ENCODE results near the gene CWC22.
"Not testable (repeated sequence)": the region's sequence is repeated elsewhere in the genome, so short reads cannot be mapped to it uniquely, and the experiment has no call there.

Gene CWC22

DNA sequence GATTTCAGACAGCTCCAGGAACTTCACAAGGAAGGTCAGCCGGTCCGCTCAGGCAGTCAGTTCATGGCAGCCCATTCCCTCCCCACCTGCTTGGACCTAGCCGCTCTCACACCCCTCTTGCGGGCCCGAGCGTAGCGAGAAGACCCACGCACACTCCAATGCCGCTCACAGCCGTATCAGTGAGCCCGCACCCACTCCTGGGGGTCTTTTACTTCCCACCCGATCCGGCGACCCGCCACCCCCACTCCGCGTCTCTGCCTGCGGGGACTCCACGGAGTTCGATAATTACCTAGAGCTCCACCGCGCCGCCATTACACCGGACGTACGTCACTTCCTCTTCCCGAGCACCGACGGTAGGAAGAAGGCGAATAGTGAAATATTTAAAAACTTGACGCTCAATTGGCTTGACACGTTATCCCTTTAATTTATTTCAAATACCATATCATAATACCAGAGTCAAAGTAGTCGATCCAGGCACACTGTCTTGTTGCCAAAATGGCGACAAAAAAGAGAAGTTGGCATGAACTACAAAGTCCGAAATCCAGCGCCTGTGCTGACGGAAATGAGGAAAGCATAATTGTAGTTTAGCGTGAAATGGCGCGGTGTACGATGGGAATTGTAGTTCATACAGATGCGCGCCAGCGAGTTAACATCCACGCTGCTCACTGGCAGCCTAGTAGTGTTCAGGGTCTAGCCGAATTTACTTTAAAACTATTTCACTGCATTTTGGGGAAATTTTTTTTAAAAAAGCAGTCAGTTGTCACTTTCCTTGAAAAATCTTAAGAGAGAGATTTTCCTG lies at the start of gene CWC22:
Gene CWC22, minus strand, starts transcription at position 517 of the 799 bp plus-strand sequence. CDS start 13,956 bp downstream, outside the sequence.
- peak; percentile 86 for DNase-seq

GRCh38 chr2:180056367-180057118 lies 49.4 kb upstream of the CWC22 start:
- no peak for DNase-seq

GRCh38 chr2:180054576-180054975 lies 47.5 kb upstream of the CWC22 start:
- not testable (repeated sequence) for DNase-seq

GRCh38 chr2:180050246-180050645 lies 43.1 kb upstream of the CWC22 start:
- no peak for DNase-seq

GRCh38 chr2:180048251-180048650 lies 41.2 kb upstream of the CWC22 start:
- no peak for DNase-seq

GRCh38 chr2:180046776-180047175 lies 39.7 kb upstream of the CWC22 start:
- no peak for DNase-seq

DNA sequence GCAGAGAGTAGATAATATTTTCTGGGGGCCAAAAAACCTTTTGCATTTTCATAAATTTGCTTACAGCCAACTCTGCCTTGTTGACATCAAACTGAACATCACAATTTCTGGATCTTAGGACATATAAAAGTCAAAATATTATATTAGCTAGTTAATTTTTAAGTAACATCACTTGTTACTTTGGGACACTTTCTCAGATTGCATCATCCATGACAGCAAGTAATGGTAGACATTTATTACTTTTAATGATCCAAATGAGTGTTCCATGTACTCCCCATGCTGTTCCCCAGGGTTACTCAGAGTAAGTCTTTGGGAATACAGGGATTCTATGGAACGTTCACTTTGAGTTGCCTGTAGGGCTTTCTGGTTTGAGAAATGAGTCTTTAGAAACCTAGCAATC lies 39.1 kb upstream of the CWC22 start:
- DNase-seq, result no peak

- no peak for DNase-seq
These were observed 33.2 kb upstream of the CWC22 start for GRCh38 chr2:180040146-180040925.

DNA sequence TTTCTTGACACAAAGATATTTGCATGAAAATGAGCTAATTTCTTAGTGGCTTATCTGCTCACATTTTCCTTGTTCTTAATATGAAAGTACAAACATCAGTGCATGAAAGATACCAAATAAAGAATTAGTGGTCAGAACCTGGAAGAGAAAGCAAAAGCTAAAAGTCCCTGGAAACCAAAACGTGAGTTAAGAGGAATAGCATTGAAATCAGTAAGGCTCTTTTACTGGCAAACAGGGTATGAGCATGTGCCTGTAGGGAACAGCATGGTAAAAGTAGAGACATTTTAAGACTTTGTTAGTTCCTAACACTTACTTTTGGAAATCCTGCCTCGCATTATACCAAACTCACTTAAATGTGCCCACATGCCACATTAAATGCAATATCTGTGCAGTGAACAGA lies 31.9 kb upstream of the CWC22 start:
- no peak for DNase-seq

GRCh38 chr2:180033993-180034894 lies 27.1 kb upstream of the CWC22 start:
- DNase-seq, result peak; percentile 27

- no peak for DNase-seq
These were observed 22.5 kb upstream of the CWC22 start for GRCh38 chr2:180029575-180029974.

DNA sequence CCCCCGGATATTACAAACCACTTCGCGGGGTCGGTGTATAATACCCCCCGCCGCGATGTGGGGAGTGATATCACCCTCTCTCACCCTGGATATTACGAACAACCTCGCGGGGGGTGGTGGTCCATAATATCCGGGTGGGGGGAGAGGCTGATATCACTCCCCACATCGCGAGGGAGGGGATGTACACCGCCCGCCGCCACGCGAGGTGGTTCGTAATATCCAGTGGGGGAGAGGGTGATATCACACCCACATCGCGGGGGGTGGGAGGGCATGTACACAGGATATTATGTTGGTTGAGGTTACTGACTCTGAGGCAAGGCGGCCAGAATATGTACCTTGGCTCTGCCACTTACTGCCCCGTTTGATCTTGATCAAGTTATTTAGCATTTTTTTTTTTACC lies 14.8 kb upstream of the CWC22 start:
- no peak for DNase-seq

DNA sequence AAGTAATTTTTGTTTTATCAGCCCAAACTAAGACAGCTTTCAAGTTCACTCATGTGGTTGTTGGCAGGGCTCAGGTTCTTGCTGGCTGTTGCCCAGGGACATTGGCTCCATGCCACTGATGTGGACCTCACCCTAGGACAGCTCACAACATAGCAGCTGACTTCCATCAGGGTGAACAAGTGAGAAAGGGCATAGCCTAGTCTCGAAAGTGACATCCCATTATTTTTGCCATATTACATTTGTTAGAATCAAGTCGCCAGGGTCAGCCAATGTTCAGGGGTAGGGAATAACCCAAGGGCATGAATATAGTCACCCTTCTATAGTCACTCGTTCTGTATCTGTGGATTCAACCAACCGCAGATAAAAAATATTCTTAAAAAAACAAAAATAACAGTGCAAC lies 10.7 kb upstream of the CWC22 start:
- DNase-seq, result no peak

- no peak for DNase-seq
These were observed 9.8 kb upstream of the CWC22 start for GRCh38 chr2:180016937-180017336.

DNA sequence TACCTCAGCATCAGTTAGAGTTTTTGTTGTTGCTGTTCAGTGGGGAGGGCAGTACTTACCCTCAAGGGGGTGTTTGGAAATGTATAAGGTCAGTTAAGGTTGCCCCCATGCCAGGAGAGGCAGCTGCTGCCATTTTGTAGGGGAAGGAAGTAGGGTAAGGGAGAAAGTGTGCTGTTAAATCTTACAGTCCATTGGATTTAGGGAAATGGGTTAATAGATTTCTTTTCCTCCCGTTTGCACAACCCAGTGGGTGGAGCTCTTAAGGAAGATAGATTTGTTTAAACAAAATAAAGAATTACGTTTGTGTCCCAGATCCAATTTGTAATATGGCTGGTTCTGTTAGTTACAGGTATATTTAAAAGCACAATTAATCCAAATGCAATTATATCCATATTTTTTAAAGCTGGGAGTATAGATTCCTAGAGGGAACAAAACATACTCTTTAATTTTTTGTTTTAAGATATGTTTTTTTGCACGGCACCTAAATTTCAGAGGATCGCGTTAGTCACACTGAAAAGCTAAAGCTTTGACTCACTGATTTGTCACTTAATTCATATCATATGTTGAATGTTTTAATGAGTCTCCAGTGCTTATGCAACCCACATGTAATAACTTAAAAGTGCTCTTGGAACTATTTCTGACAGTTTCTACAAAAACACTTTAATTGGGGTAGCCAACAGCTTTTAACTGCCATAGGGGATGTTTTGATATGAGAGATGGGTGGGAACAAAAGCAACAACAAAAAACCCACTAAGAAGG lies 9.0 kb upstream of the CWC22 start:
- DNase-seq, result no peak

DNA sequence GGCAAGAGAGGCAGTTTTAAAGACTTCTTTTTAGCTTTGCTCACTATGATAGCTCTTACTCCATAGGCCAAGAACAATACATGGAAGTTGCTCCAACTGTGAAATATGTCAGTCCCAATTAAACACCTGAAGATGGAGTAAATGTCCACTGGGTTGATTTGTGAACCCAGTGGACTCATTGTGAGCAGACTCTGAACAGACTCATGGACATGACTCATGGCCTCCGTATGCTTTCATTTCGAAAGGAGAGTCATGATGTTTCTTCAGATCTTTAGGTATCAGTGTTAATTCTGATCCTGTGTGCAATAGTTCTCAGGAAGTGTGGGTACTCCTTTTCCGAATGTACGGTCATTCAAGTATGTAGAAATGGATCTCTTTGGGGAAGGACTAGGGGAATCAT lies 5.4 kb upstream of the CWC22 start:
- no peak for DNase-seq

DNA sequence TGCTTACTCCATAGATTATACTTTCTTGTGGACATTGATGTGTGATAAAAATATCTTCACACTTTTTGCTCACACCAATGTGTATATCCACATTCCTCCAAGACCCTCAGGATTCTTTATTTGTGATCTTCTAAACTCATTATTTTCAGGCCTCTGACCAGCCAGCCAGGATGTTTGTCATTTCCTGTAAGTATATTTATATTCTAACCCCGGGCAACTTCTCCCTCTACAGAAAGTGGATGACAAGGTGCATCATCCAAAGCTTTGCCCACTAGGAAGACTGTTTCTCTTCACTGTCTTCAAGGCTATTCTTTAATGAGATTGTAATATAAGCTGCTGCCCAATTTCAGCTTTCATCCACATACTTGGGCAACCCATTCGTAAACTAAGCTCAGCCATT lies 3.6 kb upstream of the CWC22 start:
- no peak for DNase-seq

GRCh38 chr2:180006231-180006630 lies 866 bp downstream of the CWC22 start:
- no peak for DNase-seq

- DNase-seq, result not testable (repeated sequence)
These were observed 1.6 kb downstream of the CWC22 start for GRCh38 chr2:180005465-180005864.

GRCh38 chr2:180004731-180005130 lies 2.4 kb downstream of the CWC22 start:
- no peak for DNase-seq

DNA sequence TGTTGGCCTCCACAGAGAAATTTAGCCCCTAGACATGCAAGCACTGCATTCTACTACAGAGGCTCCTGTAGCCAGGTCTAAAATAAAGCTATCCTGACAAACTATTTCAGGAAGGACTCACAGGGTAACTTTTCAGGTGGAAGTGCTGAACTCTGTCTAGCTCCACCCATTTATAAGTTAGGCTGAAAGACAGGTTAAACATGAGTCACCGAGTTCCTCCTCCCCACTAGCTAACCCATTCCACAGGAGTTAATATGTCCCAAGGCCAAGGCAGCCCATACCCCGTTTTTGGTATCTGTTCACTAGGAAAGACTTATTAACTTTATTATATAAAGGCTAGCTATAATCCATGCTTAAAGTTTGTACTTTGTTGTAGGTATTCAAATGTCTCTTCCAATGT lies 3.5 kb downstream of the CWC22 start:
- no peak for DNase-seq

- no peak for DNase-seq
These were observed 4.0 kb downstream of the CWC22 start for GRCh38 chr2:180003073-180003472.
